Kidney epithelial cell (primary cell): Measurements from ENCODE around the gene RAD51B. TPM values are rescaled to one million over a fixed set of nuclear protein-coding genes. Genes with fewer than 3 reads are reported as not detected.

ENCODE experiments used
- DNase-seq: peaks from one replicate; pipeline ENCODE4 v3.0.0-alpha.2; 2010; ENCODE audit warnings: low read depth
- H3K27me3 ChIP-seq: 2 replicates; pipeline ENCODE4 v1.6.0; 2011; ENCODE audit warnings: low read length; ENCODE audit not compliant: control insufficient read depth, insufficient read depth
- H3K36me3 ChIP-seq: 2 replicates; pipeline ENCODE4 v1.5.1; 2011; ENCODE audit warnings: low read length; ENCODE audit not compliant: control insufficient read depth, insufficient read depth
- H3K4me3 ChIP-seq: 2 replicates; pipeline ENCODE4 v1.5.1; 2011; ENCODE audit warnings: low read depth, mild to moderate bottlenecking, control low read depth, low read length
- CTCF ChIP-seq: IDR thresholded peaks from 2 replicates; pipeline ENCODE4 v1.5.1; 2011; ENCODE audit warnings: mild to moderate bottlenecking, moderate library complexity, low read length, control low read depth, inconsistent platforms; ENCODE audit not compliant: insufficient read depth, poor library complexity, severe bottlenecking
- total RNA-seq: library from RNA; depleted of rRNA; stranded (reverse); fragments of >200 nt; gene quantifications from 2 replicates; pipeline ENCODE4 v1.2.3, GENCODE V29; 2015

Gene RAD51B
- total RNA-seq, 1 donor from 2014 or later, result 9.5 TPM

GRCh38 chr14:68386446-68386845 lies 566.9 kb downstream of the RAD51B start:
- Histone ChIP-seq H3K4me3 (no peak overlapping the region), H3K27me3 (no peaks in the 10 kb centered on the region), H3K36me3 (no peaks in the 10 kb centered on the region)
- no peak for TF ChIP-seq CTCF
- DNase-seq, result no peak

- DNase-seq, result no peak
- no peaks in the 10 kb centered on the region for H3K27me3 ChIP-seq
These were observed 567.6 kb downstream of the RAD51B start for GRCh38 chr14:68386950-68387779.

GRCh38 chr14:68389943-68390342 lies 570.4 kb downstream of the RAD51B start:
- no peaks in the 10 kb centered on the region for H3K36me3 ChIP-seq
- no peaks in the 10 kb centered on the region for H3K27me3 ChIP-seq
- no peak overlapping the region for H3K4me3 ChIP-seq
- TF ChIP-seq CTCF, result no peak
- DNase-seq, result no peak

More at GRCh38 chr14:68386950-68387779, 567.6 kb downstream of the RAD51B start:
- Histone ChIP-seq H3K36me3 (no peaks in the 10 kb centered on the region), H3K4me3 (no peak overlapping the region)
- TF ChIP-seq CTCF, result no peak

GRCh38 chr14:68390741-68391140 lies 571.2 kb downstream of the RAD51B start:
- TF ChIP-seq CTCF, result no peak
- Histone ChIP-seq H3K27me3 (no peaks in the 10 kb centered on the region), H3K36me3 (no peaks in the 10 kb centered on the region), H3K4me3 (no peak overlapping the region)
- no peak for DNase-seq

- no peak for DNase-seq
These were observed 571.9 kb downstream of the RAD51B start for GRCh38 chr14:68391311-68392014.

More at GRCh38 chr14:68391311-68392014, 571.9 kb downstream of the RAD51B start:
- no peak for TF ChIP-seq CTCF
- H3K27me3 ChIP-seq, result no peaks in the 10 kb centered on the region
- H3K36me3 ChIP-seq, result no peaks in the 10 kb centered on the region
- H3K4me3 ChIP-seq, result no peak overlapping the region
